ENCODE data around the gene WHAMM. TPM values are rescaled to one million over a fixed set of nuclear protein-coding genes. Genes with fewer than 3 reads are reported as not detected.

WHAMM gene
- polyA plus RNA-seq, 4 donors = 4.5 to 12.5 (median 6.2) TPM

Other genes starting within 250 kb of the WHAMM start
- 1 to 10 TPM in 1 of 4 donors, under 1 TPM in 2, not detected in 1; 0.27 to 2.8 (median 0.50) TPM for gene CPEB1, start 162.3 kb upstream of the WHAMM start, polyA plus RNA-seq
- 1 to 10 TPM in 2 of 4 donors, not detected in 2; 2.8 to 6.8 TPM for gene AP3B2, start 99.8 kb upstream of the WHAMM start, polyA plus RNA-seq
- under 1 TPM in 2 of 4 donors, not detected in 2; 0.18 to 0.45 TPM for gene FSD2, start 3.6 kb upstream of the WHAMM start, polyA plus RNA-seq
- 1 to 10 TPM; 2.2 to 5.1 (median 2.6) TPM for gene HOMER2, start 143.1 kb downstream of the WHAMM start, polyA plus RNA-seq
- gene RAMAC, start 176.6 kb downstream of the WHAMM start, polyA plus RNA-seq = 10 to 100 TPM; 18.2 to 28.8 (median 20.2) TPM
- 10 to 100 TPM; 21.8 to 53.5 (median 32.8) TPM for gene C15orf40, start 202.0 kb downstream of the WHAMM start, polyA plus RNA-seq

All from small intestine (tissue), 4 donors.